ENCODE data around the gene FLRT2.

FLRT2 gene

GRCh38 chr14:85531587-85532373 lies 1.8 kb downstream of the FLRT2 start:
- DNase-seq: no peak

- DNase-seq: no peak
Measured at GRCh38 chr14:85532374-85533022, 2.6 kb downstream of the FLRT2 start.

- DNase-seq: no peak
Measured at GRCh38 chr14:85533023-85533860, 3.3 kb downstream of the FLRT2 start.

GRCh38 chr14:85533861-85534291 lies 3.9 kb downstream of the FLRT2 start:
- no peak for DNase-seq

GRCh38 chr14:85534458-85535293 lies 4.7 kb downstream of the FLRT2 start:
- DNase-seq: no peak

- no peak for DNase-seq
Measured at GRCh38 chr14:85535321-85535720, 5.4 kb downstream of the FLRT2 start.

- DNase-seq: no peak
Measured at GRCh38 chr14:85535991-85536832, 6.3 kb downstream of the FLRT2 start.

- DNase-seq: no peak
Measured at GRCh38 chr14:85536833-85537190, 6.9 kb downstream of the FLRT2 start.

- DNase-seq: no peak
Measured at GRCh38 chr14:85537526-85537925, 7.6 kb downstream of the FLRT2 start.

- no peak for DNase-seq
Measured at GRCh38 chr14:85538636-85539035, 8.7 kb downstream of the FLRT2 start.

- DNase-seq: no peak
Measured at GRCh38 chr14:85539510-85539909, 9.6 kb downstream of the FLRT2 start.

GRCh38 chr14:85542623-85543022 lies 12.7 kb downstream of the FLRT2 start:
- no peak for DNase-seq

- DNase-seq: no peak
Measured at GRCh38 chr14:85545738-85546137, 15.8 kb downstream of the FLRT2 start.

GRCh38 chr14:85546390-85546789 lies 16.4 kb downstream of the FLRT2 start:
- DNase-seq: no peak

- no peak for DNase-seq
Measured at GRCh38 chr14:85549697-85550096, 19.8 kb downstream of the FLRT2 start.

GRCh38 chr14:85554106-85554505 lies 24.2 kb downstream of the FLRT2 start:
- no peak for DNase-seq

- no peak for DNase-seq
Measured at GRCh38 chr14:85556267-85556666, 26.3 kb downstream of the FLRT2 start.

GRCh38 chr14:85558505-85558904 lies 28.6 kb downstream of the FLRT2 start:
- DNase-seq: no peak

- no peak for DNase-seq
Measured at GRCh38 chr14:85562630-85563029, 32.7 kb downstream of the FLRT2 start.

- DNase-seq: no peak
Measured at GRCh38 chr14:85564841-85565527, 35.0 kb downstream of the FLRT2 start.

GRCh38 chr14:85565862-85566296 lies 35.9 kb downstream of the FLRT2 start:
- DNase-seq: no peak

Data from CD4-positive, alpha-beta T cell treated with Interleukin-1 beta for 1 hour (primary cell).